PC-3 (cell line): ENCODE data around the gene SHC4.

Source experiments
- EZH2phosphoT487 ChIP-seq: fragments of 300-600 bp; sonication (generic); IDR thresholded peaks from 2 replicates; pipeline ENCODE4 v1.6.1; 2018; ENCODE audit warnings: mild to moderate bottlenecking, antibody characterized with exemption, low read length, borderline replicate concordance
- TF ChIP-seq, protein P1 (sequence below): fragments of 300-600 bp; sonication (generic); conservative IDR thresholded peaks from 2 replicates; pipeline ENCODE4 v1.5.1; 2017; ENCODE audit warnings: antibody characterized with exemption, low read depth, mild to moderate bottlenecking, low read length

DNA sequence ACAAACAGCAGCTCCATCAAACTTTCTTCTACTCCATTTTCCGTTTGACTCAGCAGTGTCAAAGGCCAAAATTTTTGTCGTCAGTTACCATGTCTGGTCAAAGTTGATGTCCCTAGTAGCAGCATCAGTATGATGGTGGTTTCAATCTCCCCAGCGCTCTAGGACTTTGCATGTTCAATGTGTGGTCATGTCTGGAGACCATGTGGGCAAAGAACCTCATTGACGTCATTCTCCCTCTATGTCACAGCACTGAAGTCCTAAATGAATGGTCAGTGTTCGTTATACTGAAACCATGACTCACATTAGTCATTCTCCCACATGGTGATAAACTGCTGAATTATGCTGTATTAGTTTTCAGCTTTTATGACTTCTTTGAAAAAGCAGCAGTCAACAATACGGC lies 23.2 kb downstream of the SHC4 start:
- TF ChIP-seq, protein P1, sequence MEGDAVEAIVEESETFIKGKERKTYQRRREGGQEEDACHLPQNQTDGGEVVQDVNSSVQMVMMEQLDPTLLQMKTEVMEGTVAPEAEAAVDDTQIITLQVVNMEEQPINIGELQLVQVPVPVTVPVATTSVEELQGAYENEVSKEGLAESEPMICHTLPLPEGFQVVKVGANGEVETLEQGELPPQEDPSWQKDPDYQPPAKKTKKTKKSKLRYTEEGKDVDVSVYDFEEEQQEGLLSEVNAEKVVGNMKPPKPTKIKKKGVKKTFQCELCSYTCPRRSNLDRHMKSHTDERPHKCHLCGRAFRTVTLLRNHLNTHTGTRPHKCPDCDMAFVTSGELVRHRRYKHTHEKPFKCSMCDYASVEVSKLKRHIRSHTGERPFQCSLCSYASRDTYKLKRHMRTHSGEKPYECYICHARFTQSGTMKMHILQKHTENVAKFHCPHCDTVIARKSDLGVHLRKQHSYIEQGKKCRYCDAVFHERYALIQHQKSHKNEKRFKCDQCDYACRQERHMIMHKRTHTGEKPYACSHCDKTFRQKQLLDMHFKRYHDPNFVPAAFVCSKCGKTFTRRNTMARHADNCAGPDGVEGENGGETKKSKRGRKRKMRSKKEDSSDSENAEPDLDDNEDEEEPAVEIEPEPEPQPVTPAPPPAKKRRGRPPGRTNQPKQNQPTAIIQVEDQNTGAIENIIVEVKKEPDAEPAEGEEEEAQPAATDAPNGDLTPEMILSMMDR, result no peak
- TF ChIP-seq EZH2phosphoT487, result no peak
